Omental fat pad (tissue), 4 donors: Measurements from ENCODE around the gene KHNYN. TPM values are rescaled to one million over a fixed set of nuclear protein-coding genes. Genes with fewer than 3 reads are reported as not detected.
"Not testable (repeated sequence)": the region's sequence is repeated elsewhere in the genome, so short reads cannot be mapped to it uniquely, and the experiment has no call there.

Experiments used
- ATAC-seq: fragments of 150-250 bp; one replicate; pipeline ENCODE4 v1.9.1; 2016; ENCODE audit warnings: mild to moderate bottlenecking, moderate library complexity; ENCODE audit not compliant: low FRiP score
- DNase-seq: peaks from one replicate; pipeline ENCODE4 v3.0.0-alpha.2; 2019; ENCODE audit warnings: low spot score
- total RNA-seq, 4 donors: library from RNA; depleted of rRNA; stranded (reverse); fragments of >200 nt; gene quantifications; one replicate each; pipeline ENCODE4 v1.1.0, GENCODE V29; 2016
- TF ChIP-seq, protein P1 (sequence below), 3 donors: fragments of 450-650 bp; IDR thresholded peaks; one replicate each; pipeline ENCODE4 v1.5.1; 2016 to 2017; ENCODE audit warnings: antibody characterized with exemption in 3 of 3, mild to moderate bottlenecking in 3 of 3, moderate library complexity in 2 of 3

KHNYN gene
- 10 to 100 TPM; 32.1 to 77.1 (median 43.5) TPM for total RNA-seq

DNA sequence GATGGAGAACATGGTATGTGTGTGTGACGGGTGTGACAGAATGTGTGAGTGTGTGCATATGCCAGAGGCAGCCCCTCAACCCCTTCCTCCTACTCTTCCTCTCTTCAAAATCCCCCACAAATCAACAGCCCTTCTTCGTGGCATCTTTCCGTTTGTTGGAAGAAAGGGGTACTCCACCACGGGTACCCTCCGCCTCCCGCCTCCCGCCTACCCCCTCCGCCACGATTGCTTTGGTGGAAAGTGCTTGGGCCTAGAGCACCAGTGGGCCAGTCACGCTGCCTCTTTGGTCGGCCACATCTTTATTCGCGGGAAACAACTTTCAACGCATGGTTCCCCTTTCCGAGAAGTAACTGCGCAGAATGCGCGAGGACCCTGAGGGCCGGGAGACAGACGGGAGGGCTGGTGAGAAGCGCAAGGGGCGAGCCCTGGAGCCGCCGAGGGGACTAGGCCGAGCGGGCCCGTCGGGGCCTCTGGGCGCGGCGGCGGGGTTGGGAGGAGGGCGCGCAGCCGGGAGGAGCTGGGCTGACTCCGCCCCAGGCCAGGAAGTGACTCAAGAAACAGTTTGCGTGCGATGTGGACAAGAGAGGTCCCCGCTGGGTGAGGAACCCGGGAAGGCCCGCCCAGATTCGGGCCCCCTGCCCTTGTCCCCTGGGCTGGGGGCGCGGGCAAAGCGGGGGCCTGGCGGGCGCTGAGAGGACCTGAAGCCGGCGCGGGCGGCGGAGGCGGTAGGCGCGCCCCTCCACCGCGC, at the start of gene KHNYN, which contains the start of gene CBLN3:
Gene KHNYN, plus strand, starts transcription at position 560 of the 748 bp plus-strand sequence. CDS start 777 bp downstream, outside the sequence.
Gene CBLN3, minus strand, starts transcription at position 274 of the 748 bp plus-strand sequence. CDS start 614 bp downstream, outside the sequence.
- TF ChIP-seq, protein P1, sequence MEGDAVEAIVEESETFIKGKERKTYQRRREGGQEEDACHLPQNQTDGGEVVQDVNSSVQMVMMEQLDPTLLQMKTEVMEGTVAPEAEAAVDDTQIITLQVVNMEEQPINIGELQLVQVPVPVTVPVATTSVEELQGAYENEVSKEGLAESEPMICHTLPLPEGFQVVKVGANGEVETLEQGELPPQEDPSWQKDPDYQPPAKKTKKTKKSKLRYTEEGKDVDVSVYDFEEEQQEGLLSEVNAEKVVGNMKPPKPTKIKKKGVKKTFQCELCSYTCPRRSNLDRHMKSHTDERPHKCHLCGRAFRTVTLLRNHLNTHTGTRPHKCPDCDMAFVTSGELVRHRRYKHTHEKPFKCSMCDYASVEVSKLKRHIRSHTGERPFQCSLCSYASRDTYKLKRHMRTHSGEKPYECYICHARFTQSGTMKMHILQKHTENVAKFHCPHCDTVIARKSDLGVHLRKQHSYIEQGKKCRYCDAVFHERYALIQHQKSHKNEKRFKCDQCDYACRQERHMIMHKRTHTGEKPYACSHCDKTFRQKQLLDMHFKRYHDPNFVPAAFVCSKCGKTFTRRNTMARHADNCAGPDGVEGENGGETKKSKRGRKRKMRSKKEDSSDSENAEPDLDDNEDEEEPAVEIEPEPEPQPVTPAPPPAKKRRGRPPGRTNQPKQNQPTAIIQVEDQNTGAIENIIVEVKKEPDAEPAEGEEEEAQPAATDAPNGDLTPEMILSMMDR (IDR thresholded peaks at IDR 0.05): no peak
- ATAC-seq (peak; percentile 88), DNase-seq (peak; percentile 56)

GRCh38 chr14:24381363-24382063, 48.2 kb upstream of the KHNYN start:
- ATAC-seq (no peak), DNase-seq (no peak)
- TF ChIP-seq, protein P1 (IDR thresholded peaks at IDR 0.05): no peak

- ATAC-seq (no peak), DNase-seq (no peak)
- TF ChIP-seq, protein P1 (IDR thresholded peaks at IDR 0.05): no peak
These were observed 47.7 kb upstream of the KHNYN start for GRCh38 chr14:24382064-24382371.

DNA sequence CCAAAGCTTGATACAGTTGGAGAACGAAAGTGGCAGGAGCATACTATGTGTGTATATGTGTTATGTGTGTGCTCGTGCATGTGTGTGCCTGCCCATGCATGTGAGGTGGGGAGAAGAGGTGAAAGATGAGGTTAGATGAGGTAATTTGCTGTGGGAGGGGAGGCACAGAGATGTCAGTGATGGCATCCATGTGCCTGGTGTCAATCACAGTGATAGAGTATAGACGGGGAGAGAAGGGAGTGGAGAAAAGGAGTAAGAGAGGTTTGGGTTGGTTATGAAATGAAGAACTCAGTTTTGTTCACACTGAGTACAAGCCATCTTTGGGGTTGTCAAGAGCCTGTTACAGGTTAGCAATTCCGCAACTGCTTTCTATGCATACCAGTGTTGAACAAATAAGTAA, 45.6 kb upstream of the KHNYN start:
- ATAC-seq (no peak), DNase-seq (no peak)
- TF ChIP-seq, protein P1 (IDR thresholded peaks at IDR 0.05): no peak

- ATAC-seq: no peak
- no peak for DNase-seq
- TF ChIP-seq, protein P1 (IDR thresholded peaks at IDR 0.05): no peak
These were observed 44.2 kb upstream of the KHNYN start for GRCh38 chr14:24385524-24385923.

GRCh38 chr14:24387009-24387345, 42.8 kb upstream of the KHNYN start:
- TF ChIP-seq, protein P1 (IDR thresholded peaks at IDR 0.05): no peak
- no peak for ATAC-seq

DNA sequence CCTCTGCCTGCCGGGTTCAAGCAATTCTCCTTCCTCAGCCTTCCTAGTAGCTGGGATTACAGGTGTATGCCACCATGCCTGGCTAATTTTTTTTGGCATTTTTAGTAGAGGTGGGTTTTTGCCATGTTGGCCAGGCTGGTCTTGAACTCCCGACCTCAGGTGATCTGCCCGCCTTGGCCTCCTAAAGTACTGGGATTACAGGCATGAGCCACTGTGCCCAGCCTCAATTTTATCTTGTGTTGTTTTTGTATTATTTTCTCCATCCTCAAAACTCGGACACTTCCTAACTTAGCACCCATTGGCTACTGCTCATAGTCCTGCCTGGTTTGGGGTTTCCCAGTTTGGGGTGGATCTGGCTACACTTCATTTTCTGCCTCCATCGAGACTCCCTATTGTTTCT, 42.2 kb upstream of the KHNYN start:
- not testable (repeated sequence) for DNase-seq, ATAC-seq

More at GRCh38 chr14:24387009-24387345, 42.8 kb upstream of the KHNYN start:
- DNase-seq: no peak
